Stimulated activated naive CD8-positive, alpha-beta T cell treated with anti-CD3 and anti-CD28 coated beads, Interleukin-15, Interleukin-2, amounts not matched to agents 100 ng/mL and 50 ng/mL, for 24 hours (primary cell): ENCODE measurements around the gene MST1.

ENCODE experiments used
- H3K27ac Mint-ChIP-seq: one replicate; pipeline ENCODE4 v1.8.0; 2021; ENCODE audit warnings: mild to moderate bottlenecking, mixed read lengths
- H3K27me3 Mint-ChIP-seq: one replicate; pipeline ENCODE4 v1.8.0; 2021; ENCODE audit warnings: mixed read lengths
- H3K36me3 Mint-ChIP-seq: one replicate; pipeline ENCODE4 v1.8.0; 2021; ENCODE audit warnings: low read depth, mixed read lengths
- H3K4me1 Mint-ChIP-seq: one replicate; pipeline ENCODE4 v1.8.0; 2021; ENCODE audit warnings: low read depth, mixed read lengths
- H3K4me3 Mint-ChIP-seq: one replicate; pipeline ENCODE4 v1.8.0; 2021; ENCODE audit warnings: mild to moderate bottlenecking, mixed read lengths
- H3K9me3 Mint-ChIP-seq: one replicate; pipeline ENCODE4 v1.8.0; 2021; ENCODE audit warnings: mixed read lengths

Gene MST1

DNA sequence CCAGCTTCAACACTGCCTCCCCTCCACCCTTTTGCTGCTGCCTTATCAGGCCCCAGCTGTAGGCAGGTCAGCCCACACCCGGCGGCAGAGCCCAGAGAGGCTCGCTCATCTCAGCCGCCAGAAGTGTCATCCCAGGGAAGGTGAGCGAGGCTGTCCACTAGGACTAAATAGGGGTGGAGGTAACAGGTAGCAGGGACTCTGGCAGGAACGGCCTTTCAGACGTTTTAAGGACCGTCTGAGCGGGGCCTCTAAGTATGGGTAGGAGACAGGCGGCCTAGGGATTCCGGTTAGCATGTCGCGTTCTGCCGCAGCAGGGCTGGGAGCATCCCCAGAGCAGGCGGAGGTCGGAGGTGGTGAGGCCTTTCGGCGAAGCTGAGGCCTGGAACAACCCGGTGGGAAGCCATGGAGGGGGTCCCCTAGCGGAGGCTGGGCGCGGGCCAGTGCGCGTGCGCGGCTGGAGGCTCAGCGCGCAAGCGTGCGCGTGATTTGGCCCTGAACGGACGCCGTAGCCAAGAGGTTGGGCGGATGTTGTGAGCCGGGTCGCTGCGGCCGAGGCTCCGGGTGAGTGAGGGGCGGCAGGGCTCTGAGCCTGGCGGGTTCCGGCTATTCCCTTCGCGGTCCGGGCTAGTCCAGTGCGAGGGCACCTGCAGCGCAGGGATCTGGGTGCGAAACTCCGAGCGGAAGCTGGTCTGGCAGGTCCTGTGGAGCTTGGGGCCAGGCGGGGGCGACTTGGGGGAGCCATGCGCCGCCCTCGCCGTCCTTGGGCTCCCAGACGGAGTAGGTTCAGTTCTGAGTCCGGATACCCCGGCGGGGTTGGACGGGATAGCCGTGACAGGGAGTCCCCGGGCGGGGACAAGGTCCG, at the start of gene MST1, which contains the start of gene RNF123:
Gene MST1 (minus strand): TSS at position 429 of the 862 bp plus-strand sequence. CDS start 783 bp downstream, outside the sequence.
Gene RNF123 (plus strand): TSS at position 512 of the 862 bp plus-strand sequence. CDS start 1,609 bp downstream, outside the sequence.
- no peaks in the 10 kb centered on the region for H3K27me3 Mint-ChIP-seq

DNA sequence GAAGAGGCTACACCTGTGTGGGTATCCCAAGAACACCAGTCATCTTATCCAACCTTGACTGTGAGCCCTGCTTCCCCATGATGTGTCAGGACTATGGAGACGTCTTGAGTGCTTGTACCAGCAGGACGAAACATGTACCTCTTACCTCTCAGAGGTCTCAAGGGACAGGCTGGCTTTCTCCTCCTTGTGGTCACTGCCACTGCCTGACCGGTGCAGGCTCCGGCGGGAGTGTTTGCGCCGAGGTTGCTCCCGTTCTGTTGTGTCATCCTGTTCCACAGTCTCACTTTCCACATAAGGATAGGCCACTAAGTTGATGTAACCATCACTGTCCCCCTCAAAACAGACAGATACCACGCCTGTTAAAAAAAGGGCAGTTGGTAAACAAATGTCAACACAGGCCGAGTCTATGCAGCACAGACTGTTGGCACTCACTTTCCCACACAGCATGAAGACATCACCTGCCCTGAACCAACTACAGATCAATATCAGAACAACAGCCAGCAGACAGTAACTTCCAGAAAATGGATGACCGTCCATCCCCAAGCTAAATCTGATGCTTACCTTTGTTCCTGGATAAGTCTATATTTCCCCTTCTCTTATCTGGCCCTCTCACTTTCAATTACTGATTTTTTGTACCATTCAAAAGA, 48.9 kb upstream of the MST1 start:
- no peak overlapping the region for H3K4me3 Mint-ChIP-seq
- H3K9me3 Mint-ChIP-seq, result no peaks in the 10 kb centered on the region
- no peaks in the 10 kb centered on the region for H3K4me1 Mint-ChIP-seq
- peaks cover 37% of the 10 kb centered on the region for H3K36me3 Mint-ChIP-seq
- H3K27ac Mint-ChIP-seq, result no peak overlapping the region
- H3K27me3 Mint-ChIP-seq, result no peaks in the 10 kb centered on the region

More for the DNA sequence above, at the start of gene MST1, which contains the start of gene RNF123:
- Mint-ChIP-seq H3K4me3 (peak within 1 kb of the TSS; percentile 96), H3K36me3 (no peaks in the 10 kb centered on the region), H3K4me1 (peaks cover 48% of the 10 kb centered on the region), H3K9me3 (no peaks in the 10 kb centered on the region), H3K27ac (peak within 1 kb of the TSS; percentile 95)

DNA sequence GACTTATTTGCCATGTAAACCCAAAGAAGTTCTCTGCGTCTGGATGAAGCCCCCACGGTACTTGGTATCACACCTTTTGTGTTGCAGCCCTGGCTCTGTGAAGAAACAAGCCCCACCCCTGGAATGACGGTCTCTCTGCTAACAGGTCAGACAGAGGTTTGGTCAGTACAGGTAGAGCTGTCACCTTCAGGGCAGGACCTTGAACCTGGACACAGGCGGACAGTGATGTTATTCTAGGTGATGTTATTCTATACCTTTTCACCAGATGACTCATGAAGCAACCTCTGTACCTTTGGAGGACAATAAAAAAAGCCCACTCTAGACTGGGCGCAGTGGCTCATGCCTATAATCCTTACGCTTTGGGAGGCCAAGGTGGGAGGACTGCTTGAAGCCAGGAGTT, 45.5 kb upstream of the MST1 start:
- H3K27ac Mint-ChIP-seq, result no peak overlapping the region
- H3K9me3 Mint-ChIP-seq, result no peaks in the 10 kb centered on the region

DNA sequence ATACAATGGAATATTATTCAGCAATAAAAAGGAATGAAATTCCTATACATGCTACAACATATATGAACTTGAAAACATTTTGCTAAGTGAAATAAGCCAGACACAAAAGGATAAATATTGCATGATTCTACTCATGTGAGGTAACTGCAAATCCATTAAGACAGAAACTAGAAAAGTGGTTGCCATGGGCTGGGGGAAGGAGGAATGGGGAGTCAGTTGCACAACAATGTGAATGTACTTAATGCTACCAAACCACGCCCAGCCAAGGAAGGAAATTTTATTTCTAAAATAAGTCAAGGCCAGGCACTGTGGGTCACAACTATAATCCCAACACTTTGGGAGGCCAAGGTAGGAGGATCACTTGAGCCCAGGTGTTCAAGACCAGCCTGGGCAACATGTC, 44.3 kb upstream of the MST1 start:
- H3K4me1 Mint-ChIP-seq, result no peaks in the 10 kb centered on the region
- H3K27ac Mint-ChIP-seq, result no peak overlapping the region
- H3K9me3 Mint-ChIP-seq, result no peaks in the 10 kb centered on the region
- peaks cover 55% of the 10 kb centered on the region for H3K36me3 Mint-ChIP-seq
- no peaks in the 10 kb centered on the region for H3K27me3 Mint-ChIP-seq
- H3K4me3 Mint-ChIP-seq, result no peak overlapping the region

More for the DNA sequence above, 45.5 kb upstream of the MST1 start:
- H3K36me3 Mint-ChIP-seq, result peaks cover 58% of the 10 kb centered on the region
- H3K27me3 Mint-ChIP-seq, result no peaks in the 10 kb centered on the region
- H3K4me1 Mint-ChIP-seq, result no peaks in the 10 kb centered on the region
- no peak overlapping the region for H3K4me3 Mint-ChIP-seq

DNA sequence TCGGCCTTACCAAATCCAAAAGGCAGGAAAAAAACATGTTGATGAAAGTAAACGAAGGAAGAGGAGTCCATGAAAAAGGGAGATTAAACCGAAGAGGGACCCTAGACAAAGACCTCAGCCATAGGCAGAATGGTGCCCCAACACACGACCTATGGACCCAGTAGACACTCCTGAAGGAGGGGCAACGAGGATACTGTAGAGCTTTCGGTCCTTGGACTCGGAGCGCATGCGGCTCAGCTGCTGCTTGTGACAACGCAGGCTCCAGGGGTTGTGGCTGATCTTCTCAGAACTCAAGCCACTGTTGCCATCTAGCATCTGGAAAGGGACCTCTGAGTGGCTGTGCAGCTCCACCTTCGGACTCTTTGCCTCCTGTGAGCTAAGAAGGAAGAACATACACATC, 43.3 kb upstream of the MST1 start:
- H3K4me3 Mint-ChIP-seq, result no peak overlapping the region
- H3K27me3 Mint-ChIP-seq, result no peaks in the 10 kb centered on the region
- H3K9me3 Mint-ChIP-seq, result no peaks in the 10 kb centered on the region
- no peak overlapping the region for H3K27ac Mint-ChIP-seq
- peaks cover 48% of the 10 kb centered on the region for H3K36me3 Mint-ChIP-seq
- H3K4me1 Mint-ChIP-seq, result no peaks in the 10 kb centered on the region

DNA sequence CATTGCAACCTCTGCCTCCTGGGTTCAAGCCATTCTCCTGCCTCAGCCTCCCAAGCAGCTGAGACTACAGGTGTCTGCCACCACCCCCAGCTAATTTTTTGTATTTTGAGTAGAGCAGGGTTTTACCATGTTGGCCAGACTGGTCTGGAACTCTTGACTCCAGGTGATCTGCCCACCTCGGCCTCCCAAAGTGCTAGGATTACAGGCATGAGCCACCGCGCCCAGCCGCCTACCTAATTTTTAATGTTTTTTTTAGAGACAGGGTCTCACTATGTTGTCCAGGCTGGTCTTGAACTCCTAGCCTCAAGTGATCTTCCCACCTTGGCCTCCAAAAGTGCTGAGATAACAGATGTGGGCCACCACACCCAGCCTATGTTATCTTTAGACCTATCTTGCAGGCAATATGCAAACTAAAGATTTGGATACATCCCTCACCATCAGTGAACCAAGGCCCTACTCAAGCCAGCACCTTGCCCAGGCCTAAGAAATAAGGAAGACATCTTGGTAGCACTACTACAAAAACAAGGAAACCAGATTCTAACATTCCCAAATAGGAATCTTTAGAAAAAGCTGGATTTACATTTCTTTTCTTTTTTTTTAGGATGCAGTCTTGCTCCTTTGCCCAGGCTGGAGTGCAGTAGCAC, 40.8 kb upstream of the MST1 start:
- no peaks in the 10 kb centered on the region for H3K27me3 Mint-ChIP-seq
- no peak overlapping the region for H3K4me3 Mint-ChIP-seq
- H3K27ac Mint-ChIP-seq, result no peak overlapping the region
- no peaks in the 10 kb centered on the region for H3K9me3 Mint-ChIP-seq
- H3K4me1 Mint-ChIP-seq, result no peaks in the 10 kb centered on the region
- H3K36me3 Mint-ChIP-seq, result peaks cover 31% of the 10 kb centered on the region

DNA sequence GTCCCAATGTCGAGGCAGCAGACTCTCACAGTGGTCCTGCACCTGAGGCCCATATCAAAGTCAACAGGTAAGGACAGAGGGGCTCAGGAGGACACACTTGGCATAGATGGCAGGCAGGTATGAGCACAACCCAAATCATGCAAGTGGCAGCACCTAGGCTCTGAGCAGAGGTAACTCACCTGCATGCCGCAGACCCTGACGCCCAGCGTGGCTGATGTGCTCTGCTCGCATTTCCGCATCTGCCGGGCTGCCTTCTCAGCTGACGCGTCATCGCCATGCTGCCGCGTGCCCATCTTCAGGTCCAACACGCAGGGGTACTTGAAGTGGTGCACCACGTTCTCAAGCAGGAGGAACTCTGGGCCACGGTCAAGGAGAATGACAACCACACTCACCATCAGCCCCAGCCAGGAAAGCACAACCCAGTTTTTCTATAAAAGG, 38.7 kb upstream of the MST1 start:
- no peaks in the 10 kb centered on the region for H3K27me3 Mint-ChIP-seq
- H3K9me3 Mint-ChIP-seq, result no peaks in the 10 kb centered on the region
- H3K36me3 Mint-ChIP-seq, result peaks cover 23% of the 10 kb centered on the region
- H3K4me1 Mint-ChIP-seq, result peaks cover 9% of the 10 kb centered on the region
- no peak overlapping the region for H3K27ac Mint-ChIP-seq
- H3K4me3 Mint-ChIP-seq, result no peak overlapping the region

DNA sequence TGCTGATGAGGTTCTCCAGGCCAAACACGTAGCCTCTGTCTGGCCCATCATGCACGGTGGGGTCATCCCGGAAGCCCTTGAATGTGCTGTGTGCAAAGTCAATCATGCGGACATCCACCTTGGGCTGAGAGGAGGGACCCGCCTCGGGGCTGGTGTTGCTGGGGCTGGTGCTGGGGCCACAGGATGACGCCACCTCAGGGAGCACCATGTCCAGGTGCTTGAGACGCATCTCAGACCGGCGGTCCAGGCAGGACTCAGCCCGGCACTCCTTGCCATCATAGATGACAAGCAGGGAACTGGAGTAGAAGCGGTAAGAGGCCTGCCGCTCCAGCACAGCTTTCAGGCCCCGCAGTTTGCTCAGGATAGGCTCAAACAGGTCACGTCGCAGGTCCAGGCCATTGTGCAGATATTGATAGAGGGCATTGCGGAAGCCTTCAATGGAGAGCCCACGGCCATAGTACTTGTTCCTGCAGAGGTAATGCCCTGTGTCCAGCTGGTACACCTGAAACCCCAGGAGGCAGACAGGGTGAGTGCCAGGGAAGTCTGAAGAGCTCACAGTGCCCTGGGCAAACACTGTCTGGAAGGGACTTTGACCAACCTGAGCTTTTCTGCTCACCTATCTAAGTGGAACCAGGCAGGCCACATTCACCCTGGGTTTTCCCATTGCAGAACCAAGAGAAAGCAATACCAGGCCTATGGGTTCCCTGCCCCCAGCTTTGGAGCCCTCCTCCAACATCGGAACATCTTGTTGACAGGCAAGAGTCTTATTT, 38.1 kb upstream of the MST1 start:
- Mint-ChIP-seq H3K27ac (no peak overlapping the region), H3K4me3 (no peak overlapping the region), H3K27me3 (no peaks in the 10 kb centered on the region), H3K4me1 (peaks cover 15% of the 10 kb centered on the region), H3K9me3 (no peaks in the 10 kb centered on the region), H3K36me3 (peaks cover 22% of the 10 kb centered on the region)

DNA sequence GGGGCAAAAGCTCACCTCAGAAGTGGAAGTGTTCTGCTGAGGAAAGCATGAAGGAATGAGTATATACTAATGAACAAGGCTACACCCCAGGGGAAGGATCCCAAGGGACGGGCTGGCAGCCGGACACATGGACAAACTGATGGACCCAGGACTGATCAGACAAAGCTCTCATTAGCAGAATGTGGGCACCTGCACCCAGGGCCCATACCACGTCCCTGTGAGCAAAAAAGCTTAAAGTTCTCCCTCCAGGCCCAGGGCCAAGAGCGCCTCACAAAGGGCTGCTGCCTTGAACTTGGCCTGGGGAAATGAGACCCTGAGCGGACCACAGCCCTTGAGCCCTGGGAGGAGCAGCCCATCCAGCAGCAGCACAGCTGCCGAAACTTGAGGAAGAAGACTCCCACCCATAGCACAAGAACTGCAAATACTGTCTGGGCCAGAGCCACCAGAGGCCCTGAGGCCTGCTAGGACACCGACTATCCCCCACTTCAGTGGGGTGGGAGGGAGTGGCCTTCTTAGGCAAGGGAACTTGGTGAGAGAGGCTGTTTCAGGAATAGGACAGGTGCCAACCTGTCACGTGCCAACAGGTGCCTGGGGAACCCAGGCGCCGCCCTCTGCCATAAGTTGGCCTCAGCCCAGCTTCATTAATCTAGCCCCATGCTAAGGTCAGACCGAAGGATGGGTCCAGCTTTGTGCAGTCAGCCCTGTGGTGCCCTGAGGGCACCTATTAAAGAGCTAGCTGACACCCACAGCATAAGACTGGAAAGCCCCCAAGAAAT, 36.8 kb upstream of the MST1 start:
- Mint-ChIP-seq H3K27me3 (no peaks in the 10 kb centered on the region), H3K4me1 (peaks cover 21% of the 10 kb centered on the region), H3K4me3 (no peak overlapping the region), H3K9me3 (no peaks in the 10 kb centered on the region), H3K36me3 (peaks cover 18% of the 10 kb centered on the region), H3K27ac (peak overlapping the region; percentile 61)

DNA sequence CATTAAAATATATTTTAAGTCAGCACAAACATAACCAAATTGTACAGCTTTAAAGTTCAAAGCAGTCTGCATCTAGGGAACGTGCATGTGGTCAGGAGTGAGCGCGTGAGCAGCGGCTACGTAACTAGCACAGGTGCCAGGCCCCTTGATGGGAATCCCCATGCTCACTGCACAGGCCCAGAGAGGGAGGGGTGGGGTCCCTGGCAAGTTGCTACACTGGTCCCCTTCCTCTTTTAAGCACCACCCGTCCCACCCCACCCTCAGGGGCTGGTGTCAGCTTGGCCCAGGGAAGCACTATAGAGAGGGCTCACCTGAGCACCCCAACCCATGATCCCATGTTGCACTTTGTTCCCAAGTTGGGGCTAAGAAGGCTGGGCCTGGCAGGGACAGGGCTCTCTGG, 35.3 kb upstream of the MST1 start:
- H3K27me3 Mint-ChIP-seq, result no peaks in the 10 kb centered on the region
- no peaks in the 10 kb centered on the region for H3K9me3 Mint-ChIP-seq
- H3K4me1 Mint-ChIP-seq, result peaks cover 34% of the 10 kb centered on the region
- H3K27ac Mint-ChIP-seq, result peak overlapping the region; percentile 97
- peak overlapping the region; percentile 94 for H3K4me3 Mint-ChIP-seq
- H3K36me3 Mint-ChIP-seq, result peaks cover 13% of the 10 kb centered on the region

DNA sequence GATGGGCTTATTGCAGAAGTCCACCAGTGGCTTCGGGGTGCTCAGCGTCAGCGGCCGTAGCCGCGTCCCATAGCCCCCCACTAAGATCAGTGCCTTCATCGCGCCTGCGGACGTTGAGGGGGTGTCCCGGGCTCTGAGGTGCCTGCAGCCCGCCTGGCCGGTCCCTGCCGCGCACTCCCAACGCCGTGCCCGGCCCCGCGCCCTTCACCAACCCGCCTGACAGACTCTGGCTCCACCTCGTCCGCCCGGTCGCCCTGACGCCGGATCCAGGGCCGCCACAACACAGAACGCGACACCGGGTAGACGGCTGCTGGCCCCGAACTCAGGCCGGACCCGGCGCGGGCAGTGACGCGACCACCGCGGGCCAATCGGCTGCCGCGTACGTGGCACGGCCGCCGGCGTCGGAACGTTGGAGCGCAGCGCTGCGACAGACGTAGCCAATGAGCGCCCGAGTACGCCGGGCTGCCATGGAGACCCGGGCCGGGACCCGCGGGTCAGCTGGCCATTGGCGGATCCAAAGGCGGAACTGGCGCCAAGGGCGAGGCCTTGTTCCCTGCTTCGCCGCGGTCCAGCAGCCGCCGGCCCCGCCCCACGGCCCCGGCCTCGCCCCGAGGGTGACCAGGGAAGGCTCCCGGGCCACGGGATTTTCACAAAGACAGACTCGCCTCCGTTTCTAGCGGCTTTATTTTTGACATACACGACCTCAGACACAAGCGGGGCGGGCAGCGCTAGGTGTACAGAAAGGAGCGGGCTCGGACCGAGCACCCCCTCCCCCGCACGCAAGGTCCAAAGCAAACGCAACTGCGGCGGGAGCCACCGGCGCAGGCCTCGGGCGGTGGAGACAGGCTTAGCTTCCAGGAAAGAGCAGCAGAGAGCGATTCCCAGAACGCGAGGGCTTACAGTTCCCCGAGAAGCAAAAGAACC, 34.6 kb upstream of the MST1 start, which contains the start of gene GMPPB:
Gene GMPPB (minus strand): TSS at position 324 of the 924 bp plus-strand sequence. CDS start 225 bp downstream, at position 99.
- no peaks in the 10 kb centered on the region for H3K9me3 Mint-ChIP-seq
- H3K4me1 Mint-ChIP-seq, result peaks cover 40% of the 10 kb centered on the region
- peak within 1 kb of the TSS; percentile 94 for H3K4me3 Mint-ChIP-seq
- H3K27ac Mint-ChIP-seq, result peak within 1 kb of the TSS; percentile 97
- peaks cover 13% of the 10 kb centered on the region for H3K36me3 Mint-ChIP-seq
- H3K27me3 Mint-ChIP-seq, result no peaks in the 10 kb centered on the region

DNA sequence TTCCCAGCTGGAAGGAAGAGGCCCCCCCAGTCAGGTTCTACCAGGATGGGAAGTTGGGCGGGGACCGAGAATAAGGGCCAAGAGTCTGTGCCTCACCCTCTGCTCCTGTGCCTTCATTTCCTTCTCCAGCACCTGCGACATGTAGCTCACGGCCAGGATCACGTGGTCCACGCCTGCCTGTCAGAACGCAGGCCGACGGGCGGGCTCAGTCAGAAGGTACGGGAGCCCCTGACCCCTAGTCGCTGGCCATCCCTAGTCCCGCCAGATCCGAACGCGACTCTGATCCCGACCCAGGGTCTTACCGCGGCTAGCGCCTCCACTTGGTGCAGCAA, 34.0 kb upstream of the MST1 start:
- peak overlapping the region; percentile 97 for H3K27ac Mint-ChIP-seq
- H3K4me1 Mint-ChIP-seq, result peaks cover 45% of the 10 kb centered on the region
- peak overlapping the region; percentile 94 for H3K4me3 Mint-ChIP-seq
- no peaks in the 10 kb centered on the region for H3K9me3 Mint-ChIP-seq
- H3K27me3 Mint-ChIP-seq, result no peaks in the 10 kb centered on the region
- H3K36me3 Mint-ChIP-seq, result peaks cover 17% of the 10 kb centered on the region

DNA sequence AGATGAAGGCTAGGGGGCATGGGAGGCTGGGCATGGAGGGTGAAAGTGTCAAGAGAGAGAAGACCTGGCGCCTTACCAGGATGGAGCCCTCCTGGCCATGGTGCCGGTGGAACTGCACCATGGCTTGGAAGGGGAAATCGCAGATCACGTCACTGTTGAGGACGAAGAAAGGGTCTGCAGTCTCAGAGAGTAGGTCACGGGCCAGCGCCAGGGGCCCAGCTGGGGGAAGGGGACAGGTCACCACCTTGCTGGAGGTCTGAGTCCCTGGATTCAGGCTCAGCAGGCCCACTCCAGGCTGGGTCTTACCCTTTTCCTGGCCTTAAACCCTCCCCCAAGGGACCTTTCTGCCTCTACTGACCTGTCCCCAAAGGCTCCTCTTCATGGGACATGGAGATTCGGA, 33.6 kb upstream of the MST1 start:
- Mint-ChIP-seq H3K27ac (peak overlapping the region; percentile 97), H3K4me1 (peaks cover 45% of the 10 kb centered on the region), H3K36me3 (peaks cover 17% of the 10 kb centered on the region), H3K9me3 (no peaks in the 10 kb centered on the region), H3K4me3 (peak overlapping the region; percentile 94), H3K27me3 (no peaks in the 10 kb centered on the region)
